Activated naive CD8-positive, alpha-beta T cell (primary cell): ENCODE data around the gene RTN4R.
"Not testable (repeated sequence)": the region's sequence is repeated elsewhere in the genome, so short reads cannot be mapped to it uniquely, and the experiment has no call there.

Experiments used
- H3K27ac Mint-ChIP-seq: one replicate; pipeline ENCODE4 v1.8.0; 2021; ENCODE audit warnings: mixed read lengths
- H3K27me3 Mint-ChIP-seq: one replicate; pipeline ENCODE4 v1.8.0; 2021; ENCODE audit warnings: mixed read lengths
- H3K36me3 Mint-ChIP-seq: one replicate; pipeline ENCODE4 v1.8.0; 2021; ENCODE audit warnings: mixed read lengths
- H3K4me1 Mint-ChIP-seq: one replicate; pipeline ENCODE4 v1.8.0; 2021; ENCODE audit warnings: low read depth, mixed read lengths
- H3K4me3 Mint-ChIP-seq: one replicate; pipeline ENCODE4 v1.8.0; 2021; ENCODE audit warnings: mild to moderate bottlenecking, mixed read lengths
- H3K9me3 Mint-ChIP-seq: one replicate; pipeline ENCODE4 v1.8.0; 2021; ENCODE audit warnings: low read depth, mixed read lengths

Gene RTN4R

DNA sequence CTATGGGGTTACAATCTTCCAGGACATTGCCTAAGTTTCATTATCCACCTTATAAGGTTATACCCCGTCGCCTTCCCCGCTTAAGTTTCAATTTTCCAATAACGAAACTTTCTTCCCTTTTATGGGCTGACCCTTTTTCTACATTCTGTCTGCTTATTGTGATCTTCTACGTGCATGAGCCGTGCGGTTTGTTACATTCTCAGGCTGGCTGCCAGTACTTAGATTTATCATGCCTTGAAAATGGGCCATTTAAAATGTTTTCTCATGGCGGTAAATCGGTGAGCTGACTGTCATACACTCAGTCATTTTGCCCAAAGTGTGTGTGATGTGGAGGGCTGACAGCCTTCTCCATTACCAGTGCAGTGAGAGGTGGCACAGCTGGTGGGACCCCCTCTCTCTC is 28.5 kb upstream of the RTN4R start:
- peaks cover 14% of the 10 kb centered on the region for H3K4me1 Mint-ChIP-seq
- no peaks in the 10 kb centered on the region for H3K27me3 Mint-ChIP-seq
- no peaks in the 10 kb centered on the region for H3K9me3 Mint-ChIP-seq
- H3K4me3 Mint-ChIP-seq = no peak overlapping the region
- H3K27ac Mint-ChIP-seq = no peak overlapping the region
- H3K36me3 Mint-ChIP-seq = no peaks in the 10 kb centered on the region

DNA sequence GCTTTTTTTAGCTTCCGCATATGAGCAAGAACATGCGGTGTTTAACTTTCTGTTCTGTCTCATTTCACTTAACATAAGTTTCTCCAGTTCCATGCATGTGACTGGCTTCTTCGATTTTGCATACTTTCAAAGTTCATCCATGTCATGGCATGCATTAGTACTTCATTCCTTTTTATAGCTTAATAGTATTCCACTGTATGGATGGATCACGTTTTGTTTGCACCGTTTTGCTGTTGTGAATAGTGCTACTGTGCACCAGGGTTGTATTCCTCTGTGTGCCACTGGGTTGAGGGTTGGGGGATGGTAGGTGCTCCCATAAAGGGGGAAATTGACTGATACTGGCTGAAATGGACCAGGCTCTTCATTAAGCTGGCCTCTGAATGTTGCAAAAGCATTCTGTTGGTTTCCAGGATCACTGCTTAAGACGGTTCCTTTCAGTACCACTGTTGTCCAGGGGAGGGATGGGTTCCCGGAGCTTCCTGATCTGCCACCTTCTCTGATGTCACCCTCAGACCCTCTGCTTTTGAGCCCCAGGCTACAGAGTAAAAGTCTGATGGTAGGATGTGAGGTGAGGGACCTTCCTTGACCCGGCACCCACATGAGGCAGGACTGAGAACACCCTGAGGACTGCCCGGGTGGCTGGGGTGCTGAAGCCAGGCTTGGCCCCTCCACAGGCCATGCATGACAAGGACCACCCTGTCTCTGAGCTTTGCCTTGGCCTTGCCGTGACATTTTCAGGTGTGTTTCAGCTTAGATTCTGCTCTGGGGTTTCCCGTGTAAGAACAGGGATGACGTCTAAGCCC is 27.3 kb upstream of the RTN4R start:
- no peak overlapping the region for H3K4me3 Mint-ChIP-seq

GRCh38 chr22:20292673-20293232 is 24.6 kb upstream of the RTN4R start:
- H3K4me3 Mint-ChIP-seq = no peak overlapping the region
- H3K36me3 Mint-ChIP-seq = no peaks in the 10 kb centered on the region
- H3K4me1 Mint-ChIP-seq = no peaks in the 10 kb centered on the region
- no peaks in the 10 kb centered on the region for H3K9me3 Mint-ChIP-seq
- H3K27me3 Mint-ChIP-seq = no peaks in the 10 kb centered on the region
- no peak overlapping the region for H3K27ac Mint-ChIP-seq

More for the DNA sequence above, 27.3 kb upstream of the RTN4R start:
- Mint-ChIP-seq H3K36me3 (no peaks in the 10 kb centered on the region), H3K9me3 (no peaks in the 10 kb centered on the region), H3K4me1 (peaks cover 8% of the 10 kb centered on the region), H3K27ac (no peak overlapping the region), H3K27me3 (no peaks in the 10 kb centered on the region)

- Mint-ChIP-seq H3K27me3 (no peaks in the 10 kb centered on the region), H3K4me3 (no peak overlapping the region), H3K4me1 (no peaks in the 10 kb centered on the region), H3K27ac (no peak overlapping the region), H3K36me3 (no peaks in the 10 kb centered on the region), H3K9me3 (no peaks in the 10 kb centered on the region)
These were observed 24.0 kb upstream of the RTN4R start for GRCh38 chr22:20292108-20292507.

DNA sequence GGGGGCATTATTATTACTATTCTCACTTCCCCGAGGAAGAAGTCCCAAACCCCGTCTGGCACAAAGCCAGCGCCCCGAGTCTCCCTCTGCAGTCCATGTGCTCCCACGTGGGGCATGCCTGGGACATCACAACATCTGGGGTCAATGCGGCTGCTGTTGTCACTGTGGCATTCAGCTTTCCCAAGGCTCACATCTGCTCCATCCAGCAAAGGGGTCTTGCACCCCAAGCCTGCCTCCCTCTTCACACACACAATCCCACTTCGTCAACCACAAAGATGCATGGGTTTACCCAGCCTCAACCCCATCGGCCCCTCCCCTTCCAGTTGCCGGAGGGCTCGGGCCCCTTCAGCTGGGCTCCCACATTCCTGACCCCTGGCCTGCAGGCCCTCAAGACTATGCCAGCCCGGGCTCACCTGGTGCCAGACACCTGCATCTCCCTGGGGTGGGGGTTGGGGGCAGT is 23.5 kb upstream of the RTN4R start:
- Mint-ChIP-seq H3K27me3 (no peaks in the 10 kb centered on the region), H3K27ac (no peak overlapping the region), H3K9me3 (no peaks in the 10 kb centered on the region), H3K4me3 (no peak overlapping the region), H3K4me1 (no peaks in the 10 kb centered on the region), H3K36me3 (no peaks in the 10 kb centered on the region)

DNA sequence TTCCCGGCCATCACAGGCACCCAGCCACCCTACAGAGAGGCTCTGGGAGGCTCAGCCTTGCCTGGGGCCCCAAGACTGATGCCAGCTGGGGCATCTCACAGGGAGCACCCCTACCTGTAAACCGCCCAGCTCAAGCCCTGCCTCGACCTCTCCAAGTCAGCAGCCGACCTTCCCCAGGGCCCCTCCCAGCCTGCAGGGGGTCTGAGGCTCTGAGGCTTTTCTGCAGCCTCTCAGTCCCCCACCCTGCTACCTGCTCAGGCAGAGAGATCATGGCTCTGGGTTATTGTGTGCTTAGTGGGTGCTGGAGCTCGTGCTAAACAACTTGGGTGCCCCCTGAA is 23.1 kb upstream of the RTN4R start:
- no peaks in the 10 kb centered on the region for H3K9me3 Mint-ChIP-seq
- no peaks in the 10 kb centered on the region for H3K36me3 Mint-ChIP-seq
- H3K4me1 Mint-ChIP-seq = no peaks in the 10 kb centered on the region
- no peak overlapping the region for H3K27ac Mint-ChIP-seq
- no peak overlapping the region for H3K4me3 Mint-ChIP-seq
- no peaks in the 10 kb centered on the region for H3K27me3 Mint-ChIP-seq

- Mint-ChIP-seq H3K9me3 (no peaks in the 10 kb centered on the region), H3K27ac (no peak overlapping the region), H3K4me1 (no peaks in the 10 kb centered on the region), H3K36me3 (no peaks in the 10 kb centered on the region), H3K27me3 (no peaks in the 10 kb centered on the region), H3K4me3 (no peak overlapping the region)
These were observed 22.6 kb upstream of the RTN4R start for GRCh38 chr22:20290578-20291248.

GRCh38 chr22:20290045-20290392 is 21.9 kb upstream of the RTN4R start:
- no peak overlapping the region for H3K4me3 Mint-ChIP-seq
- H3K27ac Mint-ChIP-seq = no peak overlapping the region
- no peaks in the 10 kb centered on the region for H3K27me3 Mint-ChIP-seq
- H3K9me3 Mint-ChIP-seq = no peaks in the 10 kb centered on the region
- no peaks in the 10 kb centered on the region for H3K36me3 Mint-ChIP-seq
- no peaks in the 10 kb centered on the region for H3K4me1 Mint-ChIP-seq

- not testable (repeated sequence) for H3K4me1 Mint-ChIP-seq, H3K27ac Mint-ChIP-seq, H3K9me3 Mint-ChIP-seq, H3K36me3 Mint-ChIP-seq, H3K27me3 Mint-ChIP-seq, H3K4me3 Mint-ChIP-seq
These were observed 21.3 kb upstream of the RTN4R start for GRCh38 chr22:20289182-20290044.

GRCh38 chr22:20286784-20287423 is 18.8 kb upstream of the RTN4R start:
- H3K4me3 Mint-ChIP-seq, H3K36me3 Mint-ChIP-seq, H3K27ac Mint-ChIP-seq, H3K4me1 Mint-ChIP-seq, H3K9me3 Mint-ChIP-seq, H3K27me3 Mint-ChIP-seq: not testable (repeated sequence)

GRCh38 chr22:20286312-20286660 is 18.2 kb upstream of the RTN4R start:
- H3K4me3 Mint-ChIP-seq, H3K27me3 Mint-ChIP-seq, H3K4me1 Mint-ChIP-seq, H3K9me3 Mint-ChIP-seq, H3K27ac Mint-ChIP-seq, H3K36me3 Mint-ChIP-seq: not testable (repeated sequence)

- not testable (repeated sequence) for H3K27me3 Mint-ChIP-seq, H3K4me3 Mint-ChIP-seq, H3K4me1 Mint-ChIP-seq, H3K9me3 Mint-ChIP-seq, H3K36me3 Mint-ChIP-seq, H3K27ac Mint-ChIP-seq
These were observed 17.6 kb upstream of the RTN4R start for GRCh38 chr22:20285473-20286311.

- Mint-ChIP-seq H3K9me3 (no peaks in the 10 kb centered on the region), H3K4me1 (peaks cover 2% of the 10 kb centered on the region), H3K27ac (no peak overlapping the region), H3K4me3 (no peak overlapping the region), H3K27me3 (no peaks in the 10 kb centered on the region), H3K36me3 (no peaks in the 10 kb centered on the region)
These were observed 16.5 kb upstream of the RTN4R start for GRCh38 chr22:20284471-20285086.

DNA sequence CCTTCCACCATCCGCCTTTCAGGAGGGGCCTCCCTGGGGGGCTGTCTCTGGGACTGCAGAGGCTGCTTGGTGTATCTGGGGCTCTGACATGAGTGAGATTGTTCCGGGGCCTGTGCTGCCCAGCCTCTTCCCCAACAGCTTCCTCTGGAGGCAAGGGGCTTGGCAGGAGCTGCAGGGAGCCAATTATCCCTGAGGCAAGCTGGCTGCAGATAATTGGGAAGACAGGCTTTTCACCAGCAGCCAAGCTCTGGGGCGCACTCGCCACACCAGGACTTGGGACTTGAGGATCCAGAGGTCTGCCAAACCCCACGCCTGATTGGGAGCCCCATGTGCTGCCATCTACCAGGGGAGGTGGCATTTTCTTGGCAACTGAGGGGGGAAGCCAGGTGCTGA is 15.6 kb upstream of the RTN4R start:
- no peak overlapping the region for H3K4me3 Mint-ChIP-seq
- H3K27me3 Mint-ChIP-seq = no peaks in the 10 kb centered on the region
- H3K4me1 Mint-ChIP-seq = peaks cover 4% of the 10 kb centered on the region
- H3K9me3 Mint-ChIP-seq = no peaks in the 10 kb centered on the region
- H3K27ac Mint-ChIP-seq = no peak overlapping the region
- H3K36me3 Mint-ChIP-seq = no peaks in the 10 kb centered on the region
